Non-pigmented ciliary epithelial cell (primary cell): ENCODE measurements around the gene NACC2.
A peak's percentile ranks its signal among the peaks of the same experiment; 100 is the strongest.

Experiments used
- DNase-seq: peaks from one replicate; pipeline ENCODE4 v3.0.0-alpha.2; 2010; ENCODE audit warnings: low read depth

The NACC2 gene

GRCh38 chr9:136056546-136057235 lies 38.4 kb downstream of the NACC2 start:
- no peak for DNase-seq

- no peak for DNase-seq
These were observed 39.2 kb downstream of the NACC2 start for GRCh38 chr9:136055715-136056545.

- no peak for DNase-seq
These were observed 40.0 kb downstream of the NACC2 start for GRCh38 chr9:136054798-136055714.

GRCh38 chr9:136054146-136054545 lies 40.9 kb downstream of the NACC2 start:
- no peak for DNase-seq

GRCh38 chr9:136053757-136054142 lies 41.3 kb downstream of the NACC2 start:
- no peak for DNase-seq

- DNase-seq: no peak
These were observed 41.9 kb downstream of the NACC2 start for GRCh38 chr9:136052991-136053756.

- no peak for DNase-seq
These were observed 42.6 kb downstream of the NACC2 start for GRCh38 chr9:136052472-136052880.

GRCh38 chr9:136051837-136052471 lies 43.1 kb downstream of the NACC2 start:
- DNase-seq: peak; percentile 38

- no peak for DNase-seq
These were observed 43.6 kb downstream of the NACC2 start for GRCh38 chr9:136051453-136051836.

GRCh38 chr9:136050701-136051452 lies 44.2 kb downstream of the NACC2 start:
- DNase-seq: no peak

- DNase-seq: no peak
These were observed 44.8 kb downstream of the NACC2 start for GRCh38 chr9:136050266-136050700.

- DNase-seq: no peak
These were observed 45.4 kb downstream of the NACC2 start for GRCh38 chr9:136049491-136050265.

- no peak for DNase-seq
These were observed 46.3 kb downstream of the NACC2 start for GRCh38 chr9:136048560-136049411.

GRCh38 chr9:136047775-136048559 lies 47.1 kb downstream of the NACC2 start:
- DNase-seq: no peak

GRCh38 chr9:136047076-136047774 lies 47.9 kb downstream of the NACC2 start:
- DNase-seq: no peak

GRCh38 chr9:136046554-136046920 lies 48.6 kb downstream of the NACC2 start:
- DNase-seq: no peak
